Astrocyte of the cerebellum (primary cell): ENCODE data around the gene KCTD13.

Experiments used
- DNase-seq: peaks from one replicate; pipeline ENCODE4 v3.0.0-alpha.2; 2011; ENCODE audit warnings: low read depth
- H3K4me3 ChIP-seq: 2 replicates; pipeline ENCODE4 v1.5.1; 2011; ENCODE audit warnings: mild to moderate bottlenecking, low read depth, low read length, moderate library complexity
- CTCF ChIP-seq: IDR thresholded peaks from 2 replicates; pipeline ENCODE4 v1.5.1; 2012; ENCODE audit warnings: low read length, low read depth, moderate library complexity, mild to moderate bottlenecking; ENCODE audit errors: missing control alignments
- in situ Hi-C: cut with HindIII; loops from 2 replicates; pipeline ENCODE4 v1.10.0; 2017; ENCODE audit warnings: low sequenced_read_pairs

KCTD13 gene

GRCh38 chr16:29907973-29908372 is 18.1 kb downstream of the KCTD13 start:
- in situ Hi-C loops, result no loop called here
- no peak for DNase-seq
- no peak overlapping the region for H3K4me3 ChIP-seq
- TF ChIP-seq CTCF, result no peak

- in situ Hi-C loops, result no loop called here
- H3K4me3 ChIP-seq, result no peak overlapping the region
- TF ChIP-seq CTCF, result no peak
- no peak for DNase-seq
Measured at GRCh38 chr16:29906520-29907244, 19.3 kb downstream of the KCTD13 start.

GRCh38 chr16:29905668-29906067 is 20.4 kb downstream of the KCTD13 start:
- in situ Hi-C loops, result no loop called here
- no peak for DNase-seq
- H3K4me3 ChIP-seq, result no peak overlapping the region
- no peak for TF ChIP-seq CTCF

- no peak for DNase-seq
- TF ChIP-seq CTCF, result no peak
- in situ Hi-C loops, result no loop called here
- H3K4me3 ChIP-seq, result no peak overlapping the region
Measured at GRCh38 chr16:29904947-29905346, 21.1 kb downstream of the KCTD13 start.

GRCh38 chr16:29903590-29903989 is 22.4 kb downstream of the KCTD13 start:
- no peak for TF ChIP-seq CTCF
- no peak for DNase-seq
- no peak overlapping the region for H3K4me3 ChIP-seq
- in situ Hi-C loops, result no loop called here

- no peak for TF ChIP-seq CTCF
- H3K4me3 ChIP-seq, result no peak overlapping the region
- in situ Hi-C loops, result no loop called here
Measured at GRCh38 chr16:29901607-29901945, 24.4 kb downstream of the KCTD13 start.

More at GRCh38 chr16:29901607-29901945, 24.4 kb downstream of the KCTD13 start:
- no peak for DNase-seq
